RWPE2 (cell line): ENCODE data around the gene EGFL7.
A peak's percentile ranks its signal among the peaks of the same experiment; 100 is the strongest.

Experiments
- ATAC-seq: fragments of 200-7000 bp; cut with Tn5 transposase; 3 replicates; pipeline ENCODE4 v1.9.1; 2021; ENCODE audit warnings: low read depth
- DNase-seq: peaks from one replicate; pipeline ENCODE4 v3.0.0-alpha.2; 2020; ENCODE audit warnings: low spot score
- H3K27ac ChIP-seq: fragments of 450-650 bp; 2 replicates; pipeline ENCODE4 v1.5.1; 2017; ENCODE audit warnings: mild to moderate bottlenecking; ENCODE audit not compliant: poor library complexity, severe bottlenecking
- H3K27me3 ChIP-seq: fragments of 250-450 bp; sonication (Bioruptor Pico); 2 replicates; pipeline ENCODE4 v1.5.1; 2021; ENCODE audit warnings: mild to moderate bottlenecking, moderate library complexity; ENCODE audit not compliant: insufficient read depth, poor library complexity, severe bottlenecking
- H3K36me3 ChIP-seq: fragments of 250-450 bp; sonication (Bioruptor Pico); 2 replicates; pipeline ENCODE4 v1.5.1; 2020; ENCODE audit warnings: low read depth, mild to moderate bottlenecking, moderate library complexity
- H3K4me1 ChIP-seq: fragments of 250-450 bp; sonication (Bioruptor Pico); 2 replicates; pipeline ENCODE4 v1.5.1; 2021; ENCODE audit warnings: mild to moderate bottlenecking, moderate library complexity; ENCODE audit not compliant: insufficient read depth, poor library complexity, severe bottlenecking
- H3K4me3 ChIP-seq: fragments of 250-450 bp; sonication (Bioruptor Pico); 2 replicates; pipeline ENCODE4 v1.5.1; 2021; ENCODE audit warnings: mild to moderate bottlenecking, moderate library complexity; ENCODE audit not compliant: severe bottlenecking
- H3K9me3 ChIP-seq: fragments of 250-450 bp; sonication (Bioruptor Pico); 2 replicates; pipeline ENCODE4 v1.5.1; 2021; ENCODE audit warnings: mild to moderate bottlenecking, moderate library complexity; ENCODE audit not compliant: severe bottlenecking
- CTCF ChIP-seq: fragments of 450-650 bp; IDR thresholded peaks from one replicate; pipeline ENCODE4 v1.5.1; 2017; ENCODE audit warnings: mild to moderate bottlenecking, moderate library complexity; ENCODE audit not compliant: poor library complexity, severe bottlenecking

The EGFL7 gene

DNA sequence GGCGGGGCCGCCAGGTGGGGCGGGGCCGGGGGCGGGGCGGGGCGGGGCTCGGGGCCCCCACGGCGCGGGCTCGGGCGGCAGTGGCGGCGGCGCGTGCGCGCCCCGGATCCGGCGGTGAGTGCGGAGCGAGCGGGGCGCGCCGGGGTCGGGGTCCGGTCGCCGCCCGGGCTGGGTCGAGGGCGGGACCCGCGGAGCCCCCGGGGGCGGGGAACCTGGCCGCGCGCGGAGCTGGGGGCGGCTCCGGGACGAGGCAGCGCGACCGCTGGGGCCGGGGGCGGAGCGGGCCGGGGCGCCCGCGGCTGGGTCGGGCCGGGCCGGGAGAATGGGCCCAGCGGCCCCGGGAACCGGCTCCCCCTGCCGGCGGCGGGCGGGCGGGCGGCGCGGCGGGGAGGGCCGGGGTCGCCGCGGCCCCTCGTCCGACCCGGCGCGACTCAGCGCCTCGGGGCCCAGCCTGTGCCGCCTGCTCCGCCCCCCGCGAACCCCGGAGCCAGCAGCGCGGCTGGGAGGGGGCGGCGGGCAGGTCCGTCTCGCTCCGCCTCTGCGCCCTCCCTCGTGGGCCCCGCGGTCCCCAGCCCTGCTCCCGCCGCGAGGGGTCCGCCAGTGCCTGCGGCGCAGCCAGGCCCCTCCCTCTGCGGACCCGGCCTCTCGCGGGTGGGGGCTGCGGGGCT, 3.1 kb downstream of the EGFL7 start:
- no peaks in the 10 kb centered on the region for H3K4me1 ChIP-seq
- DNase-seq: no peak
- no peaks in the 10 kb centered on the region for H3K36me3 ChIP-seq
- TF ChIP-seq CTCF: peak; percentile 35
- H3K27me3 ChIP-seq: no peaks in the 10 kb centered on the region
- H3K4me3 ChIP-seq: peak overlapping the region; percentile 57
- no peak for ATAC-seq
- H3K27ac ChIP-seq: no peak overlapping the region
- no peaks in the 10 kb centered on the region for H3K9me3 ChIP-seq

GRCh38 chr9:136666372-136667213, 3.9 kb downstream of the EGFL7 start:
- Histone ChIP-seq H3K9me3 (no peaks in the 10 kb centered on the region), H3K36me3 (no peaks in the 10 kb centered on the region), H3K4me1 (no peaks in the 10 kb centered on the region), H3K27me3 (no peaks in the 10 kb centered on the region), H3K4me3 (peak overlapping the region; percentile 57), H3K27ac (no peak overlapping the region)
- no peak for ATAC-seq
- no peak for DNase-seq
- TF ChIP-seq CTCF: no peak

- ATAC-seq (no peak), DNase-seq (no peak)
- Histone ChIP-seq H3K4me3 (no peak overlapping the region), H3K27me3 (no peaks in the 10 kb centered on the region), H3K9me3 (no peaks in the 10 kb centered on the region), H3K36me3 (no peaks in the 10 kb centered on the region), H3K4me1 (no peaks in the 10 kb centered on the region), H3K27ac (no peak overlapping the region)
- no peak for TF ChIP-seq CTCF
These were observed 4.7 kb downstream of the EGFL7 start for GRCh38 chr9:136667214-136667939.

DNA sequence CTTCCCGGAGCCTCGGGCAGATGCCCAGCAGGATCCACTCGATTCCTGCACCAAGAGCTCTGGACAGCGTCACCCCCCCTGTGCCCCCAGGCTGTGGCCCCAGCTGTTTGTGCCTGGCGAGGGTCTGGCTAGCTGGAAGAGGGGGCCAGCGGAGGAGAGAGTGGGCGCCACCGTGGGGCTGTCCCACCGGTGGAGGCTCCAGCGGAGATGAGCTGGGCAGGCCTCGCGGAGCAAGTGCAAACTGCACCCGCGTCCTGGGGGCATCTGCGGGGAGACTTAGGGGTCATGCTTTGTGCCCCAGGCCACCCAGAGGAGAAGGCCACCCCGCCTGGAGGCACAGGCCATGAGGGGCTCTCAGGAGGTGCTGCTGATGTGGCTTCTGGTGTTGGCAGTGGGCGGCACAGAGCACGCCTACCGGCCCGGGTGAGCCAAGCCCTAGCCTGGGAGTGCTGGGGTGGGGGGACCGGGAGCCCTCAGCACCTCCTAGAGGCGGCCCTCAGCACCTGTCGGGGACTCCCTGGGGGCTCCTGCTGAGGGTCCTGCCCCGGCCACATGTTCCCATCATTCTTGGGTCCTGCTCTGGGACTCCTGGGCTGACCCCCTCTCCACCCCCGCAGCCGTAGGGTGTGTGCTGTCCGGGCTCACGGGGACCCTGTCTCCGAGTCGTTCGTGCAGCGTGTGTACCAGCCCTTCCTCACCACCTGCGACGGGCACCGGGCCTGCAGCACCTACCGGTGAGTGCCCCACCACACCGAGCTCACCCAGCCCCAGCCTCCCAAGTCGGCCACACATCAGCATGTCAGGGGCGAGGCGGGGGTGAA, 5.4 kb downstream of the EGFL7 start:
- H3K27ac ChIP-seq: no peak overlapping the region
- H3K27me3 ChIP-seq: no peaks in the 10 kb centered on the region
- no peak overlapping the region for H3K4me3 ChIP-seq
- TF ChIP-seq CTCF: no peak
- no peaks in the 10 kb centered on the region for H3K36me3 ChIP-seq
- DNase-seq (no peak), ATAC-seq (no peak)
- no peaks in the 10 kb centered on the region for H3K4me1 ChIP-seq
- no peaks in the 10 kb centered on the region for H3K9me3 ChIP-seq
